ENCODE results near the gene LRRC8E. TPM values are rescaled to one million over a fixed set of nuclear protein-coding genes. Genes with fewer than 3 reads are reported as not detected.

LRRC8E gene
- polyA plus RNA-seq, 1 donor (not counting 4 experiments of a cell fraction or from before 2014, with no cell fraction given): 13.5 TPM

DNA sequence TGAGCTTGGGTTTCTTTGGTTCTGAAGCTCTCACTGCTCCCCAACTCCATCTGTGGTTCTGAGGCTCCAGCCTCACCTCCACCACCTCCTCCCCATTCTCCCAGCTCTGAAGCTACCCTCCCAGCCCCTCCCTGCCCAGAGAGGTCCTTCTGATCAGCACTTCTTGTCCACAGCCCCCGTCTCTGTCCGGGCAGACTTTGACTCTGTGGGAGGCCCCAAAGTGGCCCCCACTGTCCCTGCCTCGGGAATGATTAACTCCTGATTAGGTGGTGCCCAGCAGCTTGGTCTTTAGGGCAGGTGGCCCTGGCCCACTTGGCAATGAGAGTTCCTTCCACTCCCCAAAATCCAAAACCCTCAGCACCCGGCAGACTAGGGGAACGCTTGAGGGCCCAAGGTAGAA is 43.9 kb upstream of the LRRC8E start:
- TF ChIP-seq, protein P1, sequence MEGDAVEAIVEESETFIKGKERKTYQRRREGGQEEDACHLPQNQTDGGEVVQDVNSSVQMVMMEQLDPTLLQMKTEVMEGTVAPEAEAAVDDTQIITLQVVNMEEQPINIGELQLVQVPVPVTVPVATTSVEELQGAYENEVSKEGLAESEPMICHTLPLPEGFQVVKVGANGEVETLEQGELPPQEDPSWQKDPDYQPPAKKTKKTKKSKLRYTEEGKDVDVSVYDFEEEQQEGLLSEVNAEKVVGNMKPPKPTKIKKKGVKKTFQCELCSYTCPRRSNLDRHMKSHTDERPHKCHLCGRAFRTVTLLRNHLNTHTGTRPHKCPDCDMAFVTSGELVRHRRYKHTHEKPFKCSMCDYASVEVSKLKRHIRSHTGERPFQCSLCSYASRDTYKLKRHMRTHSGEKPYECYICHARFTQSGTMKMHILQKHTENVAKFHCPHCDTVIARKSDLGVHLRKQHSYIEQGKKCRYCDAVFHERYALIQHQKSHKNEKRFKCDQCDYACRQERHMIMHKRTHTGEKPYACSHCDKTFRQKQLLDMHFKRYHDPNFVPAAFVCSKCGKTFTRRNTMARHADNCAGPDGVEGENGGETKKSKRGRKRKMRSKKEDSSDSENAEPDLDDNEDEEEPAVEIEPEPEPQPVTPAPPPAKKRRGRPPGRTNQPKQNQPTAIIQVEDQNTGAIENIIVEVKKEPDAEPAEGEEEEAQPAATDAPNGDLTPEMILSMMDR (optimal IDR thresholded peaks at IDR 0.05 in 1 of 3, IDR thresholded peaks at IDR 0.05 in 1 of 3, conservative IDR thresholded peaks at IDR 0.05 in 1 of 3; ENCODE audit: extremely low read depth in 1 of 3, insufficient read depth in 2 of 3, low read length in 3 of 3): no peak
- no peak for TF ChIP-seq EZH2 (IDR thresholded peaks at IDR 0.05; ENCODE audit: low read length)
- no peaks in the 10 kb centered on the region for H4K20me1 ChIP-seq (ENCODE audit: control insufficient read depth, extremely low read depth, insufficient read depth, low read length)
- no peak overlapping the region for H2AFZ ChIP-seq (ENCODE audit: control insufficient read depth, low read length)
- H3K27ac ChIP-seq (ENCODE audit: control insufficient read depth, insufficient read depth, low read length): no peak overlapping the region
- H3K4me2 ChIP-seq (ENCODE audit: control insufficient read depth, extremely low read depth, insufficient read depth, low read depth, low read length): no peak overlapping the region
- no peaks in the 10 kb centered on the region for H3K9me1 ChIP-seq (ENCODE audit: control insufficient read depth, extremely low read depth, insufficient read depth, low read length)
- no peaks in the 10 kb centered on the region for H3K4me1 ChIP-seq (ENCODE audit: control insufficient read depth, extremely low read depth, insufficient read depth, low read length)
- DNase-seq (ENCODE audit: low read depth, low spot score): no peak
- dilution Hi-C loops (cut with MboI; ENCODE audit: extremely low pct_ligation_motif_present, low sequenced_read_pairs): no loop called here
- H3K9ac ChIP-seq (ENCODE audit: control insufficient read depth, extremely low read depth, insufficient read depth, low read length): no peak overlapping the region
- peaks cover 4% of the 10 kb centered on the region for H3K79me2 ChIP-seq (ENCODE audit: control insufficient read depth, insufficient read depth, low read length)
- H3K36me3 ChIP-seq (ENCODE audit: control insufficient read depth in 2 of 2, extremely low read depth in 1 of 2, insufficient read depth in 2 of 2, low read length in 2 of 2): no peaks in the 10 kb centered on the region
- no peaks in the 10 kb centered on the region for H3K9me3 ChIP-seq (ENCODE audit: control insufficient read depth, low read depth, low read length)
- H3K4me3 ChIP-seq (ENCODE audit: control insufficient read depth in 2 of 3, extremely low read depth in 1 of 3, insufficient read depth in 2 of 3, low read depth in 1 of 3, low read length in 3 of 3): no peak overlapping the region
- FAIRE-seq: no peak
- H3K27me3 ChIP-seq (ENCODE audit: control insufficient read depth, extremely low read depth, insufficient read depth, low read length): no peaks in the 10 kb centered on the region

DNA sequence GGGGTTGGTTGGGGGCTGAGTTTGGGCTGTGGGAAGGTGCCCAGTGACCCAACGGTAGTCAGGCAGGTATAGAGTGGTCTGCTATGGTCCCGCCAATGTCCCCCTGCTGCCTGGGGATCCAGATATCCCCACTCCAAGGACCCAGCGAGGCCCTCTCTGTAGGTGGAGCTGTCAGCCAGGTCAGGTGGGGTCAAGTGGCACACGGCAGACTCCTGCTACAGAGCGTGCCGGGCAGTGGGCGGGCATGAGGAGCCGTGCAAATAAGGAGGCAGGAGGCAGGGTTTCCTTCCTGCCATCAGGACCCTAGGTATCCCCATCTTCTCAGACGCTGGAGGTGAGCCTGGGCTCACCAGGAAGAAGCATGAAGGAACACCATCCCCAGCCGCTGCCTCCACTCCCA is 43.4 kb upstream of the LRRC8E start:
- Histone ChIP-seq H3K4me3 (ENCODE audit: control insufficient read depth in 2 of 3, extremely low read depth in 1 of 3, insufficient read depth in 2 of 3, low read depth in 1 of 3, low read length in 3 of 3) (no peak overlapping the region), H3K79me2 (ENCODE audit: control insufficient read depth, insufficient read depth, low read length) (peaks cover 4% of the 10 kb centered on the region), H3K4me1 (ENCODE audit: control insufficient read depth, extremely low read depth, insufficient read depth, low read length) (peaks cover under 1% of the 10 kb centered on the region), H3K9me3 (ENCODE audit: control insufficient read depth, low read depth, low read length) (no peaks in the 10 kb centered on the region), H3K36me3 (ENCODE audit: control insufficient read depth in 2 of 2, extremely low read depth in 1 of 2, insufficient read depth in 2 of 2, low read length in 2 of 2) (no peaks in the 10 kb centered on the region), H3K4me2 (ENCODE audit: control insufficient read depth, extremely low read depth, insufficient read depth, low read depth, low read length) (no peak overlapping the region), H3K9me1 (ENCODE audit: control insufficient read depth, extremely low read depth, insufficient read depth, low read length) (no peaks in the 10 kb centered on the region), H3K27me3 (ENCODE audit: control insufficient read depth, extremely low read depth, insufficient read depth, low read length) (no peaks in the 10 kb centered on the region), H4K20me1 (ENCODE audit: control insufficient read depth, extremely low read depth, insufficient read depth, low read length) (no peaks in the 10 kb centered on the region), H3K27ac (ENCODE audit: control insufficient read depth, insufficient read depth, low read length) (no peak overlapping the region), H2AFZ (ENCODE audit: control insufficient read depth, low read length) (no peak overlapping the region), H3K9ac (ENCODE audit: control insufficient read depth, extremely low read depth, insufficient read depth, low read length) (no peak overlapping the region)
- TF ChIP-seq, protein P1 (optimal IDR thresholded peaks at IDR 0.05 in 1 of 3, IDR thresholded peaks at IDR 0.05 in 1 of 3, conservative IDR thresholded peaks at IDR 0.05 in 1 of 3; ENCODE audit: extremely low read depth in 1 of 3, insufficient read depth in 2 of 3, low read length in 3 of 3): no peak
- no peak for TF ChIP-seq EZH2 (IDR thresholded peaks at IDR 0.05; ENCODE audit: low read length)
- FAIRE-seq (no peak), DNase-seq (ENCODE audit: low read depth, low spot score) (no peak)
- dilution Hi-C loops (cut with MboI; ENCODE audit: extremely low pct_ligation_motif_present, low sequenced_read_pairs): no loop called here

All from keratinocyte (primary cell).